Measurements from ENCODE around the gene SFPQ.

SFPQ gene

DNA sequence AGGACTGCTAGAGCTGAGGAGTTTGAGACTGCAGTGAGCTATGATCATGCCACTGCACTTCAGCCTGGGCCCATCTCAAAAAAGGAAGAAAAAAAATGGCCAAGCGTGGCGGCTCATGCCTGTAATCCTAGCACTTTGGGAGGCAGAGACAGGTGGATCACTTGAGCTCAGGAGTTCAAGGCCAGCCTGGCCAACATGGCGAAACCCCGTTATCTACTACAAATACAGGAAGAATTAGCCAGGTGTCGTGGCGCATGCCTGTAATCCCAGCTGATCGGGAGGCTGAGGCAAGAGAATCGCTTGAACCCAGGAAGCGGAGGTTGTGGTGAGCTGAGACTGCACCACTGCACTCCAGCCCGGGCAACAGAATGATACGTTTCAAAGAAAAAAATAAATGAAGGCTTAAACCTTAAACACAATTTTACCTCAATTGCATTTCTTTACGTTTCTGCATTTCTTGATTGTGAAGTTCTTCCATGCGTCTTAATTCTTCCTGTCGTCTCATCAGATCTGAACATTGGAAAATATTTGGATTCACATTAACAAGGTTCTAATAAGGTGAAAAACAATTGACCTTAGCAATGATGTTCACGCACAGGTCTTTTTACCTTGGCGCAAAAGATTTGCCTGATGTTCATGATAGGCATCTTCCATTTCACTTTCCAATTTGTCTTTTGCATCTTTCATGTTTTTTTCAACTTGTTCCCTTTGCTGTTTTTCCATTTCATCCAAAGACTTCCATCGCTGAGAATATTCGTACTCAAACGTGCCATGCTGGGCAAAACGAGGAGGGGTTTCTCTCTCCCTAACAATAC lies 4.2 kb downstream of the SFPQ start:
- no peak overlapping the region for H3K27ac ChIP-seq
- no peak for DNase-seq (ENCODE audit: low read depth, low spot score)

DNA sequence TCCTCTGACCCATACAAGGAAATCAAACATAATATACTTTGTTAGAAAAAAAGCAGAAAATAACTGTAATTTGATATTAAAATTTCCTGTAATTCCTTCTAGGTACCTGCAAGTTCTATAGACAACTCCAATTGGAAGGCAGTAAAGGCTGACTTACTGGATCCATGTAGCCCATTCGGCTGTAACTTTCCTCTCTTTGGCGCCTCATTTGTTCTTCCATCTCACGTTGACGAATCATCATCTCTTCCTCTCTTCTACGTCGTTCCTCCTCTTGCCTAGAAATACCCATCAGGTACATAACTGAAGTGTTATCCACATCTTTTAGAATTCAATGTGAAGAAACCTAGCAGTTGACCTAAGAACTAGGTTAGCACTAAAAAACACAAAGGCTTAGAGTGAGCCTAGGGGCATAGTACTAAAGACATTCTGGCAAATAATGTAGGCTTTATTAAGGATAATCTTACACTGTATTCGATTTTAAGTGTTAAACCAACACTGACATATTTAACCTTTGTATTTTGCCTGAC lies 5.1 kb downstream of the SFPQ start:
- H3K27ac ChIP-seq: no peak overlapping the region
- no peak for DNase-seq (ENCODE audit: low read depth, low spot score)

DNA sequence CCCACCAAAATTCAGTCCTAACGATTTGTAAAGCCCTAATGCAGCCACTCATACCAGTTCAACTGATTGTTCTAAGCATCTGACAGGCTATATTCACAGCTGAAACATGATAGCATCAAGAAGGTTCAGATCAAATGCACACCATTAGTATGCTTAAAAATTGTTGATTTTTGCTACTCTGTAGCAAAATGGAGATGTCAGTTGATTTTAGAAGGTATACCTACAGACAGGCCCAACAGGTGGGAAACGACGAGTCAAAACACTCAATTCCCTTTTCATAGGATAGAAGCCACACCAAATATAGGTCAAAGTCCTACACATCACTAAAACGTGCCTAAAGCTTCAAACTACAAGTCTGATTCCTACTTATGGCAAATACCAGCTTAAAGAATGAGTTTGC lies 6.7 kb downstream of the SFPQ start:
- no peak for DNase-seq (ENCODE audit: low read depth, low spot score)
- H3K27ac ChIP-seq: no peak overlapping the region

DNA sequence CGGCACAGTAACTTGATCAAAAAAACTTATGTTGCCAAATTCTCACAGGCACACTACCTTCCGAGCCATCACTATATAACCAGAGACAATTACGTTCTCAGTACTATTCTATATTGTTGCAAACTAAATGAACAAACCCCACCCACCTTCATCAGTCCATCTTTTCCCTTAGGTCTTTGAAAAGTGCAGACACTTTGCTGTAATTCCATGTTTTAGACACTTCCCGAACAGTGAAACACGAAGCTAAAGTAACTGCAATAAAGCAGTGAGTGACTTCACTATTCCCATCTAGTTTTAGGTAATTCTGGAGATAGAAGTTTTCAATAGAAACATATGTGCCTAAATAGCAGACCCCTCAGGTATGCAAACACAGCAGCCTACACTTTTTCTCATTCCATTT lies 7.7 kb downstream of the SFPQ start:
- no peak for DNase-seq (ENCODE audit: low read depth, low spot score)
- H3K27ac ChIP-seq: no peak overlapping the region

- no peak overlapping the region for H3K27ac ChIP-seq
- DNase-seq (ENCODE audit: low read depth, low spot score): no peak
Observed at GRCh38 chr1:35184495-35185199, 8.3 kb downstream of the SFPQ start.

GRCh38 chr1:35181790-35182455 lies 11.0 kb downstream of the SFPQ start:
- no peak overlapping the region for H3K27ac ChIP-seq
- no peak for DNase-seq (ENCODE audit: low read depth, low spot score)

- DNase-seq (ENCODE audit: low read depth, low spot score): no peak
- no peak overlapping the region for H3K27ac ChIP-seq
Observed at GRCh38 chr1:35180776-35181374, 12.1 kb downstream of the SFPQ start.

DNA sequence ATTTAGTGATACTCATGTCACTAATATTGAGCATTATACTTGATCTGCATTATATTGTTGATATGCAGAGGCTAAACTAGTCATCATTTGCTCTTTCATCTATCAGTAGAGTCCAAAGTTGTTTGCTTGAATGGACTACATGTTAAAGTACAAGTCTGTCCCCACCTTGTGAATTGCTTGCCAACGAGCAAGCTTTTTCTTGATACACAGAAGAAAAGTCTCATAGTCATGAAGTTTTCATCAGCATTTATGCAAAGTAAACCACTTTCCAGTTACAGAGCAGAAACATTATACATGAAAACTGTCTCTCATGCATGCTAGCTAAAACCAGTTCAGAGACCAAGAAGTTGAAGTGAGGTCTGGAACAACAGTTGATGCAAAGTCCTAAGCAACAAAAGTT lies 13.0 kb downstream of the SFPQ start:
- no peak overlapping the region for H3K27ac ChIP-seq
- no peak for DNase-seq (ENCODE audit: low read depth, low spot score)

- no peak for DNase-seq (ENCODE audit: low read depth, low spot score)
- H3K27ac ChIP-seq: no peak overlapping the region
Observed at GRCh38 chr1:35178874-35179380, 14.0 kb downstream of the SFPQ start.

- H3K27ac ChIP-seq: no peak overlapping the region
- DNase-seq (ENCODE audit: low read depth, low spot score): no peak
Observed at GRCh38 chr1:35178295-35178695, 14.7 kb downstream of the SFPQ start.

DNA sequence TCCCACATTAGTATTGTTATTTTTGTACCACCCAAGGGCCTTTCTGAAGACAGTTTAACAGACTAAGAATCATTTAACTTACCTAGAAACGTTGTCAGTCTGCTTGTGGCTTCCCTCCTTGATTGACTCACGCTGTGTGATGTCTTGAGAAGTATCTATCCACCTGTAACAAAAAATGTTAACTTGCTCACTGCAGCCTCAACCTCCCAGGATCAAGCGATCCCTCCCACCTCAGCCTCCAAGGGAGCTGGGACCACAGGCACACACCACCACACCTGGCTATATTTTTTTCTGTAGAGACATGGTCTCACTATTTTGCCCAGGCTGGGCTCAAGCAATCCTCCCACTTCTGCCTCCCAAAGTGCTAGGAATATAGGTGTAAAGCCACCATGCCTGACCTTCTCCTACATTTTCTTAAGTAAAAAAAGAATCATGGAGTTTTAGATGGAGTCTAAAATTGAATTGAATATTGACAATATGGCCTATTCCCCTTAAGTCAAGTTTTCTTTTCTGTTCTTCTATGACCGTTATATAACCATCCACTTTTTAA lies 15.6 kb downstream of the SFPQ start:
- DNase-seq (ENCODE audit: low read depth, low spot score): no peak

DNA sequence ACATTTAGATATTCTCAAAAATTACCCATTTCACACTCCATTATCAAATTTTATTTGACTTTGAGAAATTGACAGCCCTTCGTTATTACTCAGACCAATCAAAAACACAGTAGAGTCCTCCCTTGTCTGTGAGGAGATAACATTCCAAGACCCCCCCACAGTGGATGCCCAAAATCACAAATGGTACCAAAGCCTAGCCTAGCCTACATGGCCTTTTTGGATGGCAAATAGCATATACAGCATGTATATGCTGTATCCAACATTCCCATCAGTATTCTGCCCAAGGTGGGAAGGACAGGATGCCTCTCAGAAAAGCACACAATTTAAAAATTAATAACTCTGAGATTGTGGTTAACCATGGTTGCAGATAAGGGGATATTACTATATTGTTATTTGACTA lies 17.3 kb downstream of the SFPQ start:
- no peak for DNase-seq (ENCODE audit: low read depth, low spot score)
- no peak overlapping the region for H3K27ac ChIP-seq

More for the DNA sequence above, 15.6 kb downstream of the SFPQ start:
- H3K27ac ChIP-seq: no peak overlapping the region

GRCh38 chr1:35175098-35175576 lies 17.8 kb downstream of the SFPQ start:
- no peak for DNase-seq (ENCODE audit: low read depth, low spot score)
- H3K27ac ChIP-seq: no peak overlapping the region

DNA sequence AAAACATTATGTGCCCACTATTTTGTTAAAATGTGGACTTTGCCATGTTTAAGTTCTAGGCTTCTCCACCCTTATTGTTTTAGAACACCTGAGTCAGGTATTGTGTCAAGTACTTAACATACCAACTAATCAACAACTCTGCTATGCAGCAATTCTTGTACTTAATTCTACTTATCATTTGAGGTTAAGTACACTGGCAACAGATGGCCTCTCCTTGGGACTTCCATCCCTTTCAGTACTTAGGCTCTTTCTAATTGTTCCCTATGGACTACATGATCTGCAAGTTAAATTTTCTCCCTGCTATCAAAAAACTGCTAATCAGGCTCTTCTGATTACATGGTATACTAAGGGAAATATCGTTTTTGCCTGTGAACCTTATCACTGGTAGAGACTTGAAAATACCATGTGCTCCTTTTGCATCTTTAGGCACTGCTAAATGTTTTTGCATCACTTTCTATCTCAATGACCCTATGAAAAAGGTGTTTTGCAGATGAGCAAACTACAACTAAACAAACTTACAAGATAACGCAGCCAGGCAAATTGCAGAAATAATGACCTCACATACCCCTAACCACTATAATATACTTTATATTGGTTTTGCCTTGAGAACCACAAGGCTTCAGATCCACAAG lies 18.9 kb downstream of the SFPQ start:
- H3K27ac ChIP-seq: no peak overlapping the region
- no peak for DNase-seq (ENCODE audit: low read depth, low spot score)

GRCh38 chr1:35173491-35173890 lies 19.5 kb downstream of the SFPQ start:
- H3K27ac ChIP-seq: no peak overlapping the region
- DNase-seq (ENCODE audit: low read depth, low spot score): no peak

GRCh38 chr1:35172022-35172421 lies 20.9 kb downstream of the SFPQ start:
- no peak for DNase-seq (ENCODE audit: low read depth, low spot score)
- H3K27ac ChIP-seq: no peak overlapping the region

DNA sequence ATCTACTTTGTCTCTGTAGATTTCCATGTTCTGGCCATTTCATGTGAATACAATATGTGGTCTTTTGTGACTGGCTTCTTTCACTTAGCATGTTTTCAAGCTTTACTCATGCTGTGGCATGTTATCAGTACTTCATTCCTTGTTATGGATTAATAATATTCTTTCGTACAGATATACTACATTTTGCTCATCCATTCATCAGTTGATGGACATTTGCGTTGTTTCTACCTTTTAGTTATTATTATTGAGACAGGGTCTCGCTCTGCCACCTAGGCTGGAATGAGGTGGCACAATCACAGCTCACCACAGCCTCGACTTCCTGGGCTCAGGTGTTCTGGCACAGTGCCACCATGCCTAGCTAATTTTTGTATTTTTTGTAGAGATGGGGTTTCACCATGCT lies 21.4 kb downstream of the SFPQ start:
- no peak for DNase-seq (ENCODE audit: low read depth, low spot score)
- H3K27ac ChIP-seq: no peak overlapping the region

- no peak overlapping the region for H3K27ac ChIP-seq
- DNase-seq (ENCODE audit: low read depth, low spot score): no peak
Observed at GRCh38 chr1:35164893-35165292, 28.1 kb downstream of the SFPQ start.

DNA sequence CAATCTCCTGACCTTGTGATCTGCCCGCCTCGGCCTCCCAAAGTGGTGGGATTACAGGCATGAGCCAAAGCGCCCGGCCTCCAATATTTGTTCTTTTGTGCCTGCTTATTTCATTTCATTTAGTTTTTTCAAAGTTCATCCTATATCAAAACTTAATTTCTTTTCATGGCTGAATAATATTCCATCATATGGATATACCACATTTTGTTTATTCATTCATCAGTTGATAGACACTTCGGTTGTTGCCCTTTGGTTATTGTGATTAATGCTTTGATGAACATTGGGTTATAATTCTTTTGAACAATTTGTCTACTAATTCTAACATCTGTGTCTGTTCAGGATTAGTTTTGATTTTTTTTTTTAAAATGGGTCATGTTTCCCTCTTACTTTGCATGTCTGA lies 41.7 kb downstream of the SFPQ start:
- no peak overlapping the region for H3K27ac ChIP-seq
- DNase-seq (ENCODE audit: low read depth, low spot score): no peak

Data from epithelial cell of prostate (primary cell).